ENCODE data around the gene MNX1. TPM values are rescaled to one million over a fixed set of nuclear protein-coding genes. Genes with fewer than 3 reads are reported as not detected.

The MNX1 gene
- total and polyA plus RNA-seq, 2 donors: 0.07 to 0.09 TPM

DNA sequence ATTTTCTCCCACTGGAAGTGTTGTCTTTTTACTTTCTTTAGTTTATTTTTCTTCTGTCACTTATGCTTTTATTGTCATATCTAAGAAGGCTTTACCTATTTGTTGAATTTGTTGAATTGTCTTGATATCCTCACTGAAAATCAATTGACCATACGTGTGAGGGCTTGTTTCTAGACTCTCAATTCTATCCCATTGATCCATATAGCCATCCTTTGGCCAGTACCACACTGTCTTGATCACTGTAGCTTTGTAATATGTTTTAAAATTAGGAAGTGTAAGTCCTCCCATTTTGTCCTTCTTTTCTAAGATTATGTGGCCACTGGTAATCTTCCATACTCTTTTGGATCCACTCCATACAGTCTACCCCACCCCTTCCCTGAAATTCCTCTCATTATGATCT lies 25.5 kb upstream of the MNX1 start:
- no peaks in the 10 kb centered on the region for H3K4me1 ChIP-seq (ENCODE audit: control insufficient read depth in 2 of 2, insufficient read depth in 2 of 2, low read length in 2 of 2)
- peaks cover 3 to 32% of the 10 kb centered on the region in 2 donors for H3K27me3 ChIP-seq (ENCODE audit: control insufficient read depth in 2 of 2, insufficient read depth in 1 of 2, low read length in 1 of 2)
- no peaks in the 10 kb centered on the region for H3K9me3 ChIP-seq (ENCODE audit: control insufficient read depth in 2 of 2, insufficient read depth in 1 of 2, low read length in 1 of 2)
- no peak for DNase-seq (ENCODE audit: low read depth in 6 of 9, low spot score in 9 of 9)
- no peaks in the 10 kb centered on the region for H3K36me3 ChIP-seq (ENCODE audit: control insufficient read depth in 2 of 2, insufficient read depth in 2 of 2, low read length in 1 of 2)
- no peak overlapping the region for H3K4me3 ChIP-seq (ENCODE audit: low read length in 2 of 2)
- H3K27ac ChIP-seq (ENCODE audit: low read depth in 1 of 2, low read length in 1 of 2): no peak overlapping the region
- WGBS: 43% methylated on average over 1 of the region's 1 CpG

DNA sequence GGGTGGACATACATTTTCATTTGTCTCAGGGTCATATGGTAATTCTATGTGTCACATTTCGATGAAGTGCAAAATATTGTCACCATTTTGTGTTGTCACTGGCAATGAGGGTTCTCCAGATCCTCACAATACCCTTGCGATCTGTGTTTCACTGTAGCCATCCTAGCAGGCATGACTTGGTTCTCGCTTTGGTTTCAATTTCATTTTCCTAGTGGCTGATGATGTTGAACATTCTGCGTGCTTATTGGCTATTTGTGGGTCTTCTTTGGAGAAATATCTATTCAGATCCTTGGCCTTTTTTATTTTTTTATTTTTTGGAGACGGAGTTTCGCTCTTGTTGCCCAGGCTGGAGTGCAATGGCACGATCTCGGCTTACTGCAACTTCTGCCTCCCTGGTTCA lies 24.8 kb upstream of the MNX1 start:
- Histone ChIP-seq H3K4me3 (ENCODE audit: low read length in 2 of 2) (no peak overlapping the region), H3K27ac (ENCODE audit: low read depth in 1 of 2, low read length in 1 of 2) (no peak overlapping the region), H3K9me3 (ENCODE audit: control insufficient read depth in 2 of 2, insufficient read depth in 1 of 2, low read length in 1 of 2) (no peaks in the 10 kb centered on the region), H3K4me1 (ENCODE audit: control insufficient read depth in 2 of 2, insufficient read depth in 2 of 2, low read length in 2 of 2) (no peaks in the 10 kb centered on the region), H3K27me3 (ENCODE audit: control insufficient read depth in 2 of 2, insufficient read depth in 1 of 2, low read length in 1 of 2) (peaks cover 3 to 29% of the 10 kb centered on the region in 2 donors), H3K36me3 (ENCODE audit: control insufficient read depth in 2 of 2, insufficient read depth in 2 of 2, low read length in 1 of 2) (no peaks in the 10 kb centered on the region)
- no peak for DNase-seq (ENCODE audit: low read depth in 6 of 9, low spot score in 9 of 9)
- 94% methylated on average over 8 of the region's 8 CpGs for WGBS

DNA sequence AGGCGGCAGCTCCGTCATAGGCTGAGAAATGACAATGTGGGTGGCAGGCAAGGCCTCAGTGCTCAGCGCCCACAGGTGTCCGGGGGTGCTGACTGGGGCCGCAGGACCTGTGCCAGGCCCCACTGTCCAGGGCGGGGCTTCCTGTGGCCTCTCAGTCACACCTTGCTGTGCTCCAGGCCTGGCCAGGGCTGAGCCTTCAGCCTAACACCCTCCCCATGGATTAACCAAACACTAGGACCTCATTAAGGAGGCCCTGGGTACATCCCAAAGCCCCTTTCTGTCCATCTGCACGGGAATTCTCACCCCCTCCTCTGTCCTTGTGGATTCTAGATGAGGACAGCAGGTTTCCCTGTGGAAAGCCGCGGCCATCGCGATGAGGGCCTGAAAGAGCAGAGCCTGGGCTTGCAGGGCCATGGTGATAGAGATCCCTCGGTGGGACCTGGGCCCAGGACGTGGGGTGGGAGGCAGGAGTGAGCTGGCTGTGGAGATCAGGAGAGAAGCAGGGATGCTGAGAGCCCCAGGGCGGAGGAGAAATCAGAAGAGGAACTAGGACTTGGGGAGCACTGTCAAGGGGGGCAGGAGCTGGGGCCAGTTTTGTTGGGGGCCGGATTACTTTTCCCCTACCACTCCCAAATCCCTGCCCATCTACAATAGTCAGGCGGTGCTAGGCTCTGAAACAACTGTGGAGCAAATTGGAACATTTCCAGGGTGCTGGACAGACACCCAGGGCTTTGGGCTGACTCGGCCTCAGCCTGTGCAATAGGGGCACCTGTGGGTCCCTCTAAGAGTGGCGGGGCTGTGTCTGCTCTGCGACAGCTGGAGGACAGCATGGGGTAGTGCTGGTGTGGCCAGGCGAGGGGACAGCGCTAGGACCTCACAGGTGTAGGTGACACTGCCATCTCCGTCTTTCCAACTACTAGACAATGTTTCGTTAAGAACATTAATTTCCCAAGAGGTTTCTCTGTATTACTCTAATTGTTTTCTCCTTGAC lies 23.3 kb upstream of the MNX1 start:
- no peak for DNase-seq (ENCODE audit: low read depth in 6 of 9, low spot score in 9 of 9)
- H3K4me3 ChIP-seq (ENCODE audit: low read length in 2 of 2): no peak overlapping the region
- H3K9me3 ChIP-seq (ENCODE audit: control insufficient read depth in 2 of 2, insufficient read depth in 1 of 2, low read length in 1 of 2): no peaks in the 10 kb centered on the region
- H3K4me1 ChIP-seq (ENCODE audit: control insufficient read depth in 2 of 2, insufficient read depth in 2 of 2, low read length in 2 of 2): no peaks in the 10 kb centered on the region
- 85% methylated on average over 23 of the region's 23 CpGs for WGBS
- H3K27ac ChIP-seq (ENCODE audit: low read depth in 1 of 2, low read length in 1 of 2): no peak overlapping the region
- peaks cover 3 to 24% of the 10 kb centered on the region in 2 donors for H3K27me3 ChIP-seq (ENCODE audit: control insufficient read depth in 2 of 2, insufficient read depth in 1 of 2, low read length in 1 of 2)
- H3K36me3 ChIP-seq (ENCODE audit: control insufficient read depth in 2 of 2, insufficient read depth in 2 of 2, low read length in 1 of 2): no peaks in the 10 kb centered on the region

DNA sequence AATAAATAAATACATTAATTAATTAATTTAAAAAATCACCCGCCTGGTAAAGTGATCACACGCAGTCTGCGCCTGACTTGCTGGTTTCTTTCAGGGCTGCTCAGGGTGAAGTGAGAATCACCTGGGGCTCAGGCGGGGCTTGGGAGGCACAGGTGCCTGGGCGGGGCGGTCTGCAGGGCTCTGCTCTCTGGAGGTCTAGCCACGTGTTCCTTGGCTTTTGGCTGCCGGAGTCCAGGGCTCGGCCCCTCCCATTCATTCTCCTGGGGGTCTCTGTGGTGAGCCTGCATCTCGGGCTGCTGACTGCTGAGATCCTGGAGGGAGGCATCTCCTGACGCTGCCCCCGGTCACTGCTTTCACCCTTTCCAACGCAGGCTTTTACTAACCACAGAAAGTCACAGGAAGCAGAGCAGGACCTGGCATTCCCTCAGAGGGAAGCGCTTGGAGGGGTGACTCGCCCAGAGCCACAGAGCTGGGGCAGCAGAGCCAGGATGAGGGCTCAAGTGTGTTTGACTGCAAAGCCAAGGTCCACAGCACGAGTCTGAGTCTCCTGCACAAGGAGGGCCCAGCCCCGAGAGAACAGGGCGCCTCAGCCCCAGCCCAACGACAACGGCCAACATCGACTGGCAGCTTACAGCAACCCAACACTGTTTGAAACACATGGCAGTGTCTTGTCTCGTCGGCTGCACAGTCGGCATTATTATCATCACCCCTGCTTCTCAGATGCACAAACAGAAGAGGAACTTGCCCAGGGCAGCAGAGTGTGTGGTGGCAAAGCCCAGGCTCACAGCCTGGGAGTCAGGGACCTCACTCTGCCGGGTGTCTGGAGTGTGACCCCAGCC lies 22.4 kb upstream of the MNX1 start:
- Histone ChIP-seq H3K4me1 (ENCODE audit: control insufficient read depth in 2 of 2, insufficient read depth in 2 of 2, low read length in 2 of 2) (no peaks in the 10 kb centered on the region), H3K27me3 (ENCODE audit: control insufficient read depth in 2 of 2, insufficient read depth in 1 of 2, low read length in 1 of 2) (peaks cover 3 to 30% of the 10 kb centered on the region in 2 donors), H3K27ac (ENCODE audit: low read depth in 1 of 2, low read length in 1 of 2) (no peak overlapping the region), H3K9me3 (ENCODE audit: control insufficient read depth in 2 of 2, insufficient read depth in 1 of 2, low read length in 1 of 2) (no peaks in the 10 kb centered on the region), H3K4me3 (ENCODE audit: low read length in 2 of 2) (no peak overlapping the region), H3K36me3 (ENCODE audit: control insufficient read depth in 2 of 2, insufficient read depth in 2 of 2, low read length in 1 of 2) (no peaks in the 10 kb centered on the region)
- WGBS: 64% methylated on average over 25 of the region's 25 CpGs
- DNase-seq (ENCODE audit: low read depth in 6 of 9, low spot score in 9 of 9): no peak

DNA sequence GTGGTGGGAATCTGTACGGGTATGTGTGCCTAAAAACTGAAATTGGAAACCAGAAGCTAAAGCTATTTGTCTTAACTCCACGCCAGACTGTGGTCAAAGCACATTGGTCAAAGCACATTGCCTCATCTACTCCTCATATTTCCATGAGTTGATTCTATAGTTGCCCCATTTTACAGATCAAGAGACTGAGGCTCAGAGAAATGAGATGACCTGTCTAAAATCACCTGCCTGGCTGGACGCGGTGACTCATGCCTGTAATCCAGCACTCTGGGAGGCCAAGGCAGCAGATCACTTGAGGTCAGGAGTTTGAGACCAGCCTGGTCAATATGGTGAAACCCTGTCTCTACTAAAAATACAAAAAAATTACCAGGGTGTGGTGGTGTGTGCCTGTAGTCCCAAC lies 21.7 kb upstream of the MNX1 start:
- Histone ChIP-seq H3K27ac (ENCODE audit: low read depth in 1 of 2, low read length in 1 of 2) (no peak overlapping the region), H3K9me3 (ENCODE audit: control insufficient read depth in 2 of 2, insufficient read depth in 1 of 2, low read length in 1 of 2) (no peaks in the 10 kb centered on the region), H3K27me3 (ENCODE audit: control insufficient read depth in 2 of 2, insufficient read depth in 1 of 2, low read length in 1 of 2) (peaks cover 3 to 36% of the 10 kb centered on the region in 2 donors), H3K36me3 (ENCODE audit: control insufficient read depth in 2 of 2, insufficient read depth in 2 of 2, low read length in 1 of 2) (no peaks in the 10 kb centered on the region), H3K4me1 (ENCODE audit: control insufficient read depth in 2 of 2, insufficient read depth in 2 of 2, low read length in 2 of 2) (no peaks in the 10 kb centered on the region), H3K4me3 (ENCODE audit: low read length in 2 of 2) (no peak overlapping the region)
- WGBS: 87% methylated on average over 4 of the region's 4 CpGs
- DNase-seq (ENCODE audit: low read depth in 6 of 9, low spot score in 9 of 9): no peak

DNA sequence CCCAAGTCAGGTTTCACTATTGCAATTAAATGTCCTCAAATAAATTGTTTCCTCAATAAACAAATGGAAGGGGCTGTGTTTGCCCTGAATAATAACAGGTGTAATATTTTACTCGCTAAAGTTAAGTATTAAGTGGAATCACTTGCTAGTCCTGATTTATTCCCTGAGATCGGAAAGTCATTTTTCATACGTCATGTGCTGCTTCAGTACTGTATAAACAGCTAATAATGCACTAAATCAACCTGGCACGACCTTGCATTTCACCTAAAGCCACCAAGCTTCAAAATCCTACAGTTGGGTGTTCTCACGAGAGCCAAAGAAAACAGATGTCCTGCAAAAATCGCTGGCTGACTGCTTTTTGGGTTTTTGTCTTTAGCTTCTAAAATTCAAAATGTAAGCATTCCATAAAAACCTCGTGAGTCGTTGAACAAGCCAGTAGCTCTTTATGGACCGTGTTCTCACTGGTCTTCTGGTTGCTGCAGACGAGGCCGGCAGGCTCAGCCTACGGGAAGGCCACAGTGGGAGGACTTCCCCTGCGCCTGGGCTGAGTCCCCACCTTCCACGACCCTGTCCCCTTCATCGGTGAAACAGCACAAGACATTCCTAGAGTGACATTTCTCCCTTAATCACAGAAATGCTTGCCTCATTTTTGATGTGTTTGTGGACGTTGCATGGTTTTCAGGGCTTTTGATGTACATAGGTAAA lies 17.9 kb upstream of the MNX1 start:
- no peaks in the 10 kb centered on the region for H3K4me1 ChIP-seq (ENCODE audit: control insufficient read depth in 2 of 2, insufficient read depth in 2 of 2, low read length in 2 of 2)
- H3K9me3 ChIP-seq (ENCODE audit: control insufficient read depth in 2 of 2, insufficient read depth in 1 of 2, low read length in 1 of 2): no peaks in the 10 kb centered on the region
- WGBS: 80% methylated on average over 16 of the region's 16 CpGs
- no peak overlapping the region for H3K27ac ChIP-seq (ENCODE audit: low read depth in 1 of 2, low read length in 1 of 2)
- H3K4me3 ChIP-seq (ENCODE audit: low read length in 2 of 2): no peak overlapping the region
- H3K27me3 ChIP-seq (ENCODE audit: control insufficient read depth in 2 of 2, insufficient read depth in 1 of 2, low read length in 1 of 2): peaks cover 20 to 63% of the 10 kb centered on the region in 2 donors
- H3K36me3 ChIP-seq (ENCODE audit: control insufficient read depth in 2 of 2, insufficient read depth in 2 of 2, low read length in 1 of 2): no peaks in the 10 kb centered on the region
- DNase-seq (ENCODE audit: low read depth in 6 of 9, low spot score in 9 of 9): no peak

DNA sequence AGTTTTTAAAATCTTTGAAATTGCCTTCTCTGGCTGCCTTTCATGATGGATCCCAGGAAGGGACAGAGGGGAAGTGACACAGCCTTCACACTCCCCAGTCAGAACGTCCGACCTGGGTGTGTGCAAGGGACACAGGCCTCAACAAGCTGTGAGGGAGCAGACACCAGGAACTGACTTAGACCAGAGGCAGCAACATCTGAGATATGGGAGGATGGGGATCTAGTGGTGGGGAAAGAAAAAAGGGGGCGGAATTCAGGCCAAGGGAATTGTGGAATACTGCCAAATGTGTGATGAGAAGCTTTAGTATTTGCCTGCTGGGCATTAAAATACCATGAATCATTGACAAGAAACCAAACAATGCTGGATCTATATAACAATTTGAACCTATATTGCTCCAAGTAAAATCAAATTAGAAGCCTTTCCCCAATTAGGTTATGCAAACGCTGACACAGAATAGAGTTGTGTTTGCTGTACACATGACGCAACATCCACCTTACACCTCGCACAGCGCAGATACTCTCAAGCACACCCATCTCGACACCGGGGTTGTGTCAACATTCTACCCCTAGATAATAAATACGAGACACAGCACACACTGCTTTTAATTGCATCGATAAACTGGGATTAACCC lies 17.2 kb upstream of the MNX1 start:
- Histone ChIP-seq H3K4me3 (ENCODE audit: low read length in 2 of 2) (no peak overlapping the region), H3K9me3 (ENCODE audit: control insufficient read depth in 2 of 2, insufficient read depth in 1 of 2, low read length in 1 of 2) (no peaks in the 10 kb centered on the region), H3K36me3 (ENCODE audit: control insufficient read depth in 2 of 2, insufficient read depth in 2 of 2, low read length in 1 of 2) (no peaks in the 10 kb centered on the region), H3K27me3 (ENCODE audit: control insufficient read depth in 2 of 2, insufficient read depth in 1 of 2, low read length in 1 of 2) (peaks cover 25 to 63% of the 10 kb centered on the region in 2 donors), H3K27ac (ENCODE audit: low read depth in 1 of 2, low read length in 1 of 2) (no peak overlapping the region), H3K4me1 (ENCODE audit: control insufficient read depth in 2 of 2, insufficient read depth in 2 of 2, low read length in 2 of 2) (no peaks in the 10 kb centered on the region)
- no peak for DNase-seq (ENCODE audit: low read depth in 6 of 9, low spot score in 9 of 9)
- 86% methylated on average over 11 of the region's 11 CpGs for WGBS

DNA sequence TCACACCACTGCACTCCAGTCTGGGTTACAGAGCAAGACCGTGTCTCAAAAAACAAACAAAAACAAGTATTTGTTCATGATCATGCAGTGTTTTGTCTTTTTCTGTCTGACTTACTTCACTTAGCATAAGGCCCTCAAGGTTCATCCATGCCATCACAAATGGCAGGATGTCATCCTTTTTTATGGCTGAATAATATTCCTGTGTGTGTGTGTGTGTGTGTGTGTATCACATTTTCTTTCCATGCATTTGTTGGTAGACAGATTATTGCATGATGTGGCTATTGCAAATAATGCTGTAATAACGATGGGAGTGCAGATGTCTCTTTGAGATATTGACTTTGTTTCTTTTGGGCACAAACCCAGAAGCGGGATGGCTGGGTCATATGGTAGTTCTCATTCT lies 14.3 kb upstream of the MNX1 start:
- DNase-seq (ENCODE audit: low read depth in 6 of 9, low spot score in 9 of 9): no peak
- Histone ChIP-seq H3K27me3 (ENCODE audit: control insufficient read depth in 2 of 2, insufficient read depth in 1 of 2, low read length in 1 of 2) (peaks cover 50 to 82% of the 10 kb centered on the region in 2 donors), H3K9me3 (ENCODE audit: control insufficient read depth in 2 of 2, insufficient read depth in 1 of 2, low read length in 1 of 2) (peaks cover 0 to 6% of the 10 kb centered on the region in 2 donors), H3K36me3 (ENCODE audit: control insufficient read depth in 2 of 2, insufficient read depth in 2 of 2, low read length in 1 of 2) (no peaks in the 10 kb centered on the region), H3K4me3 (ENCODE audit: low read length in 2 of 2) (no peak overlapping the region), H3K27ac (ENCODE audit: low read depth in 1 of 2, low read length in 1 of 2) (no peak overlapping the region), H3K4me1 (ENCODE audit: control insufficient read depth in 2 of 2, insufficient read depth in 2 of 2, low read length in 2 of 2) (no peaks in the 10 kb centered on the region)
- WGBS: 93% methylated on average over 3 of the region's 3 CpGs

Data from thymus (tissue), 11 donors.